Astrocyte of the cerebellum (primary cell): Measurements from ENCODE around the gene DCAKD.

ENCODE experiments used
- DNase-seq: peaks from one replicate; pipeline ENCODE4 v3.0.0-alpha.2; 2011; ENCODE audit warnings: low read depth
- H3K4me3 ChIP-seq: 2 replicates; pipeline ENCODE4 v1.5.1; 2011; ENCODE audit warnings: mild to moderate bottlenecking, low read depth, low read length, moderate library complexity
- in situ Hi-C: cut with HindIII; loops from 2 replicates; pipeline ENCODE4 v1.10.0; 2017; ENCODE audit warnings: low sequenced_read_pairs
- TF ChIP-seq, protein P1 (sequence below): IDR thresholded peaks from 2 replicates; pipeline ENCODE4 v1.5.1; 2012; ENCODE audit warnings: low read length, low read depth, moderate library complexity, mild to moderate bottlenecking; ENCODE audit errors: missing control alignments

DCAKD gene

DNA sequence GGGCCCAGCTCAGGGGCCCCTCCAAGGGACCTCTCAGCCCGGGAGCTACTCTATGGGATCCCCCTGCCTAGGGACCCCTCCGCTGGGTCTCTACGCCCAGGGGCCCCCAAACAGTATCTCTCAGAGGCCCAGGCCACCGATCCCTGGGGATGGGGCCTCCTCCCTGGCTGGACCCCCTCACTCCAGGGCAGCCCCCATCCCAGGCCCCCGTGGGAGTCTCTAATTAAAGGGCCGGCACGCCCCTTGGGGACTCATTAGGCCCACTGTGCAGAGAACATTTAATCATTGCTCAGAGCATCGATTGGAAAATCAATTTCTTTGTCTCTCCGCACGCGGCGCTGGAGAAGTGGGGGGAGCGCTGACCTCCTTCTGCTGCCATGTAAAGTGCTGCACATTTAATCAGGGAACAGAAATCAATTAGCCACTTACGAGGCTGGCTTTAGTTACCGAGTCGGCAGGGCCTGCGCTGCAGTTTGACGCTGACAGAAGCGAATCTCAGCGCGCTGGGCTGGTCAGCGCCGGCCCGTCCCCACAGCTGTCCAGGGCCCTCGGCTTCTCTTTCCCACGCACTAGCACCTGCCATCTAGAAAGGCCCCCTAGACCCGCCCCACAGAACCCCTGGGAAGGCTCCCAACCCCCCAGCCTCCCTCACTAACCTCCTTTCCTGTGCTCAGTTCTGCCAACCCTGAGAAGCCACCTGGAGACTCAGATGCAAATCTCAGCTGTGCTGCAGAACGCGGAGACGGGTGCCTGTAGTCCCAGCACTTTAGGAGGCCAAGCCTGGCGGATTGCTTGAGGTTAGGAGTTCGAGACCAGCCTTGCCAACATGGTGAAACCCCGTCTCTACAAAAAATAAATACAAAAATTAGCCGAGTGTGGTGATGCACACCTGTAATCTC is 63.1 kb downstream of the DCAKD start:
- H3K4me3 ChIP-seq, result no peak overlapping the region
- in situ Hi-C loops, result no loop called here
- DNase-seq, result no peak
- TF ChIP-seq, protein P1, sequence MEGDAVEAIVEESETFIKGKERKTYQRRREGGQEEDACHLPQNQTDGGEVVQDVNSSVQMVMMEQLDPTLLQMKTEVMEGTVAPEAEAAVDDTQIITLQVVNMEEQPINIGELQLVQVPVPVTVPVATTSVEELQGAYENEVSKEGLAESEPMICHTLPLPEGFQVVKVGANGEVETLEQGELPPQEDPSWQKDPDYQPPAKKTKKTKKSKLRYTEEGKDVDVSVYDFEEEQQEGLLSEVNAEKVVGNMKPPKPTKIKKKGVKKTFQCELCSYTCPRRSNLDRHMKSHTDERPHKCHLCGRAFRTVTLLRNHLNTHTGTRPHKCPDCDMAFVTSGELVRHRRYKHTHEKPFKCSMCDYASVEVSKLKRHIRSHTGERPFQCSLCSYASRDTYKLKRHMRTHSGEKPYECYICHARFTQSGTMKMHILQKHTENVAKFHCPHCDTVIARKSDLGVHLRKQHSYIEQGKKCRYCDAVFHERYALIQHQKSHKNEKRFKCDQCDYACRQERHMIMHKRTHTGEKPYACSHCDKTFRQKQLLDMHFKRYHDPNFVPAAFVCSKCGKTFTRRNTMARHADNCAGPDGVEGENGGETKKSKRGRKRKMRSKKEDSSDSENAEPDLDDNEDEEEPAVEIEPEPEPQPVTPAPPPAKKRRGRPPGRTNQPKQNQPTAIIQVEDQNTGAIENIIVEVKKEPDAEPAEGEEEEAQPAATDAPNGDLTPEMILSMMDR, result no peak

DNA sequence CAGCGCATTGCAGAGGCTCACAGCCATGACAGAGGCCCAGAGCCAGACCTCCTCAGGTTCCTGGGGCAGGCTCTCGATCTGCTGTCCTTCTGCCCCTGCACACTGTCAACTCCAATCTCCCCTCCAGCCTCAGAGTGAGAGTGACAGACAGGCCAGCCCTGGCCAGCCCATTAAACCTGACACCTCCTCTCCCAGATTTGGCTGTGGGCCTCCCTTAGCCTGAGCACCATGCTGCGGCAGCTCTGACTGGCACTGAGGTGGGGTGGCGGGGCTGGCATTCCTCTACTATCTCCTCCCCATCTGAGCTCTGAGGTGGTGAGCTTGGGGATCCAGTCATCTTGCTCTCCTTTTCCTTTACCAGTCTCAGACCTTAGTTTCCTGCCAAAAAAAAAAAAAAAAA is 67.9 kb downstream of the DCAKD start:
- no peak overlapping the region for H3K4me3 ChIP-seq
- in situ Hi-C loops, result no loop called here
- TF ChIP-seq, protein P1, result no peak
- DNase-seq, result no peak

DNA sequence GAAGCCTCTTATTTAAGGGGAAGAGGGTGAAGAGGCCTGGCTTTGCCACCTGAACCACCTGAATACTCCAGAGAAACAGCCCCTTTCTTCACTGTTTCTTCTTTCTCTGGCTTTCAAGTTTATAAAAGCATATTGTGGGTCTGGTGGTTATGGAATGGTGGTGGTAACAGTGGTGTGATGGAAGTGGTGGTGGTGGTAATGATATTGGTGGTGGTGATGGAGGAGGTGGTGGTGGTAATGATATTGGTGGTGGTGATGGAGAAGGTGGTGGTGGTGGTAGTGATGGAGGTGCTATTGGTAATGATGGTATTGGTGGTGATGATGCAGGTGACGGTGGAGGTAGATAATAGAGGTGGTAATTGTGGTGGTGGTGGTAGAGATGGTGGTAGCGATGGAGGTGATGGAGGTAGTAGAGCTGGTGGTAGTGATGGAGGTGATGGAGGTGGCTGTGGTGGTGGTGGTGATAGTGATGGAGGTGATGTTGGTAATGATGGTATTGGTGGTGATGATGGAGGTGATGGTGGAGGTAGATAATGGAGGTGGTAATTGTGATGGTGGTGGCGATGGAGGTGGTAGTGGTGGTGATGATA is 69.2 kb downstream of the DCAKD start:
- TF ChIP-seq, protein P1, result no peak
- DNase-seq, result no peak
- in situ Hi-C loops, result no loop called here
- H3K4me3 ChIP-seq, result no peak overlapping the region

DNA sequence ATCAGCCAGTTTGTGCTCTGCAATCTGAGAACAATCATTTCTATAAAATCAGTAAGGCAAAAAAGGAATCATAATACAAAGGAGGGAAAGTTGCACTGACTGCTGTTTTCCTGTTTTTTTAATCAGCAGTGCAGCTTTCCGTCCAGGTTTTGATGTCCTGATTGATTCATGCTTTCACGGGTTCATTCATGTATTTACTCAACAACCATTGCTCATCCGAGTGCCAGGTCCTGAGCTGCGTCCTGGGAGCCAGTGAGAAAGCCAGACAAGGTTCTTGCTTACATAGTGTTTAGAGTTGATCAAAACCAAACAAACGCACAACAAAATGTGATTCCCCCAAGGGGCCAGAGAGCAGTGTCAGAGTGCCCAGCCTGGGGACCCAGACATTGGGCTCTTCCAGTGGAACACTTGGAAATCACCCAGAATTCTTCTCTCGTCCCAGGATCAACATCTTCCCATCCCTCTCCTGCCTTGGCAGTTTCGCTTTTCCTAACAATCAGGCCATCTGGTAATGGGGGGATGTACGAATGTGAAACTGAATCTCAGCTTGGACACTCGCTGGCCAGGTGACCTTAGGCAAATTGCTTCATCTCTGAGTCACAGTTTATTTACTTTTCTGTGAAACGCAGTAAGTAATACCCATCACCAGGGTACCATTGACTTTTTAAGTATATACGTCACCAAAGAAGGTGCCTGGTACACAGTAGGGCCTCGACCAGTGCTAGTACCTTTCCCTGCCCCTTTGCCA is 70.0 kb downstream of the DCAKD start:
- TF ChIP-seq, protein P1, result no peak
- peak; percentile 23 for DNase-seq
- no peak overlapping the region for H3K4me3 ChIP-seq
- in situ Hi-C loops, result no loop called here

DNA sequence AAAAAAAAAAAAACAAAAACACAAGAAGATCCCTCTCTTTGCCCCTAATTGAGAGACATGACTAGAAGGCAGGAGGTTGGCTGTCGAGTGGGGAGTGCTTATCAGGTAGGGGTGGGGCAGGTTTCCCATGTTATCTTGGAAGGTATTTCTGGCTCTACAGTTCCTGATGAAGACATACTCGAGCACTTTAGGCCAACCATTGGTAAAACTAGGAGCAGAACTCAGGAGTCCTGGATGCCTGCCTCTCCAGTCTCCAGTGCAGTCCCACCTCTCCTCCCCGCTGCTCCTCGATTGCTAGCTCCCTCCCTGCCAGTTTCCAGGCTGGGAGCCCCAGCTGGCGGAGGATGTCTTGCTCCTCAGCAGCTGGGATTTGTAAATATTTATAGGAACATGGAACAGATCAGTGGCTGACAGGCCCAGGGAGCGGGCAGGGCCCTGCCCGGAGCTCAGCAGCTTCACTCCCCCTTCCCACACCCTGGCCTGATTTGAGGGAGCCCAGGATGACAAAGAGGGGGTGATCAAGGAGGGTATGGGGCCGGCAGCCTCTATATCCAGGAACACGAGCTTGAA is 71.9 kb downstream of the DCAKD start:
- TF ChIP-seq, protein P1, result no peak

DNA sequence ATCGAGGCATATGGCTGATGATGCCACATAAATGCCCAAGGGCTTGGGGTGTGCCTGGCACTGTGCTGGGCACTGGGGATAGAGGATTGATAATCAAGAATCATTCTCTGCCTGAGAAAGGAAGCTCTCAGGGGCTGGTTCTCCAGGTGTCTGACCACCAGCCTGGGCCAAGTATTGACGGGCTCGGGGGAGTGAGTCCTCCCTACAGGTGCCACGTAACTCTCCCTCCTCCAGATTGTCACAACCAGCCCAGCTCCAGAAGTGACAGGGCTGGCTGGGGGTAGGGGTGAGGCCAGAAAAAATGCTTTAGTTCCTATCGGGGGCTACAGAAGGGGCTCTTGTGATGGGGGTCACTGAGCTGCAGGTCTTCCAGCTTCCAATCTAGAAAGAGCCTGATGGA is 72.6 kb downstream of the DCAKD start:
- DNase-seq, result no peak
- in situ Hi-C loops, result no loop called here
- TF ChIP-seq, protein P1, result no peak
- H3K4me3 ChIP-seq, result no peak overlapping the region

More for the DNA sequence above, 71.9 kb downstream of the DCAKD start:
- no peak for DNase-seq
- H3K4me3 ChIP-seq, result no peak overlapping the region
- in situ Hi-C loops, result no loop called here
